HepG2 (cell line): ENCODE measurements around the gene C6orf62. TPM values are rescaled to one million over a fixed set of nuclear protein-coding genes. Genes with fewer than 3 reads are reported as not detected.

Source experiments
- CHCHD3 ChIP-seq: sonication (generic); formaldehyde crosslinking; IDR thresholded peaks from 2 replicates; pipeline ENCODE4 v1.8.0; 2022; ENCODE audit warnings: mild to moderate bottlenecking, missing genetic modification reagents, moderate library complexity
- E2F2 ChIP-seq: sonication (generic); formaldehyde crosslinking; IDR thresholded peaks from 2 replicates; pipeline ENCODE4 v1.4.0; 2020; ENCODE audit warnings: missing genetic modification reagents, borderline replicate concordance
- ERF ChIP-seq: IDR thresholded peaks from 2 replicates; pipeline ENCODE4 v1.6.1; 2018; ENCODE audit warnings: missing biosample characterization, missing genetic modification reagents
- JUND ChIP-seq: sonication (generic); formaldehyde crosslinking; IDR thresholded peaks from 2 replicates; pipeline ENCODE4 v1.8.0; 2022; ENCODE audit warnings: mild to moderate bottlenecking, missing genetic modification reagents
- PBX3 ChIP-seq: sonication (generic); formaldehyde crosslinking; IDR thresholded peaks from 2 replicates; pipeline ENCODE4 v1.8.1; 2023; ENCODE audit warnings: missing genetic modification reagents, inconsistent platforms, borderline replicate concordance
- PHF5A ChIP-seq: IDR thresholded peaks from one replicate; pipeline ENCODE4 v1.6.1; 2018; ENCODE audit warnings: low read depth, missing genetic modification reagents; ENCODE audit not compliant: unreplicated experiment
- POLR2AphosphoS2 ChIP-seq: IDR thresholded peaks from 2 replicates; pipeline ENCODE4 v1.6.1; 2011; ENCODE audit warnings: low read depth, low read length, improper control_type of control experiment
- TIGD3 ChIP-seq: sonication (generic); formaldehyde crosslinking; IDR thresholded peaks from 2 replicates; pipeline ENCODE4 v1.5.1; 2020; ENCODE audit warnings: mild to moderate bottlenecking, missing genetic modification reagents, borderline replicate concordance
- ZBTB20 ChIP-seq: sonication (generic); formaldehyde crosslinking; IDR thresholded peaks from 2 replicates; pipeline ENCODE4 v1.8.1; 2023; ENCODE audit warnings: missing genetic modification reagents, low read depth, mild to moderate bottlenecking, borderline replicate concordance
- ZBTB40 ChIP-seq, 2 experiments: fragments of 450-650 bp in 1 of 2; sonication (generic) in 1 of 2; formaldehyde crosslinking in 1 of 2; IDR thresholded peaks; 2 replicates each; pipeline versions ENCODE4 v1.6.1 to v1.8.0; 2016 to 2022; ENCODE audit warnings: antibody characterized with exemption in 1 of 2, mild to moderate bottlenecking in 1 of 2, missing genetic modification reagents in 1 of 2
- ZNF280B ChIP-seq: sonication (generic); formaldehyde crosslinking; IDR thresholded peaks from 2 replicates; pipeline ENCODE4 v1.5.0; 2020; ENCODE audit warnings: missing genetic modification reagents, mild to moderate bottlenecking, borderline replicate concordance
- ZZZ3 ChIP-seq: sonication (generic); formaldehyde crosslinking; IDR thresholded peaks from 2 replicates; pipeline ENCODE4 v1.4.0; 2020; ENCODE audit warnings: missing genetic modification reagents, mild to moderate bottlenecking, borderline replicate concordance
- polyA plus RNA-seq, 8 experiments: library from polyadenylated mRNA; depleted of rRNA in 3 of 8; stranded (reverse) in 7 of 8; unstranded in 1 of 8; fragments of >200 nt; fragmentation: Illumina TruSeq in 4 of 8; extraction: Trizol in 4 of 8; gene quantifications; 2 replicates each; pipeline versions ENCODE4 v1.2.1 to v1.2.3, GENCODE V29; 2011 to 2016; ENCODE audit warnings: low read depth in 4 of 8, missing spikeins in 1 of 8, mixed read lengths in 1 of 8; ENCODE audit not compliant: insufficient read depth in 1 of 8
- total RNA-seq, 5 experiments: library from RNA; depleted of rRNA; stranded (reverse); fragments of >200 nt; fragmentation: Illumina TruSeq; extraction: Trizol; gene quantifications; 2 replicates each; pipeline ENCODE4 v1.2.3, GENCODE V29; 2016; ENCODE audit warnings: low read depth in 1 of 5

The C6orf62 gene
- total and polyA plus RNA-seq, 2 of the 13 experiments (the other 11 are each of a cell fraction or from before 2014, with no cell fraction given): 54.8 to 90.4 TPM

- TF ChIP-seq PBX3 (CRISPR knock-in tag): peak; percentile 66; the same call in 1 of the 2 replicates
- peak; percentile 90 for TF ChIP-seq ERF (CRISPR knock-in tag)
- TF ChIP-seq ZZZ3: peak; percentile 52; the same call in 1 of the 2 replicates
- TF ChIP-seq JUND (CRISPR knock-in tag): 0 out of 2 replicates have a peak, but pooled peaks have one; percentile 54
- TF ChIP-seq PHF5A (CRISPR knock-in tag): peak; percentile 3
- TF ChIP-seq CHCHD3 (CRISPR knock-in tag): peak; percentile 93; the same call in 1 of the 2 replicates
- no peak for TF ChIP-seq ZBTB40 (IDR thresholded peaks at IDR 0.05)
- TF ChIP-seq ZBTB40 (CRISPR knock-in tag; IDR thresholded peaks at IDR 0.05): peak; percentile 81
- peak; percentile 87; the same call in 1 of the 2 replicates for TF ChIP-seq ZNF280B (CRISPR knock-in tag)
- TF ChIP-seq E2F2 (CRISPR knock-in tag): peak; percentile 43; the same call in 1 of the 2 replicates
- TF ChIP-seq POLR2AphosphoS2: peak; percentile 45; the same call in 1 of the 2 replicates
- peak; percentile 63; the same call in 1 of the 2 replicates for TF ChIP-seq ZBTB20 (CRISPR knock-in tag)
- no peak for TF ChIP-seq TIGD3 (CRISPR knock-in tag)
Observed at GRCh38 chr6:24721461-24722215, 2.7 kb upstream of the C6orf62 start (continued).
